ENCODE measurements around the gene TREX2.

TREX2 gene

DNA sequence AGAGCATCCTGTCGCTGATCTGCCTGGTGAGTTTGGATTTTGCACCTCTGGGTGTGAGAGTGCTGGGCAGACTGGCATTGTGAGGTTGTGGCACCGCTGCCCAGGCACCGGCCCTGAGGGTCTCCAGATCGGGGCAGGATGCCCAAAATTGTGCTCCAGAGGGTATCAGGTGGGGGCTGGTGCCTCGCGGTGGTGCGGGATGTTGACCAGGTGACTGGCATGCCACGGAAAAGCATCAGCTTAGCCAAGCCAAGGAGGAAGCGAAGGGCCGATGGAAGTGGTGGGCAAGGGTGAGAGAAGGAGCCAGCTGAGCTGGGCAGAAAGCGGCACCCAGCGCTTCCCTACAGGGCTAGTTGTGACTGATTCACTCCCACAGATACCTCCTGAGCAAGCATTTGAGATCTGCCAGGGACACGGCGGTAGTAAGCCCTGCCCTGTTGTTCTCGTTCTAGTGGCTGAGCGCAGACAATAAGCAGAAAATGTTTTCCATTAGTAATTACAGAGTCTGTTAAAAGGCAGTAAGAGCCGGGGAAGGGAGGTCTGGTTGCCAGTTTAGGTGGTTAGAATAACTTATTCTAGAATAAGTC lies 33.8 kb downstream of the TREX2 start:
- Histone ChIP-seq H3K4me3 (ENCODE audit: low read length) (no peak overlapping the region), H3K27me3 (replicated peaks; ENCODE audit: control insufficient read depth, insufficient read depth, low read length) (peaks cover 45% of the 10 kb centered on the region)

DNA sequence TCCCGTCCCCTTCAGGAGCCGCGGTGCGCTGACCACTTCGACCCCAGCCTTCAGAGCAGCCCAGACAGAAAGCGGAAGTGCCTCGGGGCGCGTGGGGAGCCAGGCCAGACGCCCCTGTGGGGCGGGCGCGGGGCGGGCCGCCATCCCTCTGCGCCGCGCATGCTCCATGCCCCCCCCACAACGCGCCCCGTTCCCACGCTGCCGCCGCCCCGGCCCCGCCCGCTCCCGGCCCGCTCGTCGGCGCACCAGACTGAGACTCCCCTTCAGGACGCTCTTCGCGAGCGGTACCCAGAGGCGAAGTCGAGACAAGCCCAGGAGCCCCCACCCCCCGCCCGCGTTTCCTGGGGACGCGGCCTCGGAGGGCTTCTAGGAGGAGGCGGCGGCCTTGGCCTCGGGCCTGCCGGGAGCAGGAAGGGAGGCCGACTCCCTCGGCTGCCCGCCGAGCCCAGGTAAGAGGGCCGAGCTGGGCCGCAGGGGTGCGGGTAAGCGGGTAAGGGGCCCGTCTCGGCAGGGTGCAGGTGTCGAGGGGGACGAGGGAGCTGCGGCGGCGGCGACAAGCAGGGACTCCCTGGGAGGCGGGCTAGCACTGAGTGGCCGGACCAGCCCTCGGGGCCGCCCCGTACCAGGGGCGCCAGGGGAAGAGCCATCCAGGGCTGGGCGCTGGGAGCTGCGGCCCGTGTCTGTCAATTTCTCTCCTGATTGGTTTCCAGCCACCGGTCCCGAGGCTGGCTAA lies 34.4 kb downstream of the TREX2 start, which contains the start of gene ZFP92:
Gene ZFP92 (plus strand): TSS at position 218 of the 733 bp plus-strand sequence. CDS start 6,851 bp downstream, outside the sequence.
- Histone ChIP-seq H3K9me3 (ENCODE audit: control insufficient read depth, low read length) (no peaks in the 10 kb centered on the region), H3K36me3 (ENCODE audit: control insufficient read depth, insufficient read depth, low read length, severe bottlenecking) (no peaks in the 10 kb centered on the region), H3K4me1 (ENCODE audit: control insufficient read depth, insufficient read depth, low read length) (peaks cover 8% of the 10 kb centered on the region), H3K4me3 (ENCODE audit: low read length) (peak within 1 kb of the TSS; percentile 37), H3K9ac (ENCODE audit: low read length) (no peak within 1 kb of the TSS), H3K27me3 (replicated peaks; ENCODE audit: control insufficient read depth, insufficient read depth, low read length) (peaks cover 45% of the 10 kb centered on the region)
- DNase-seq (ENCODE audit: low read depth): peak; percentile 56

More for the DNA sequence above, 33.8 kb downstream of the TREX2 start:
- no peaks in the 10 kb centered on the region for H3K36me3 ChIP-seq (ENCODE audit: control insufficient read depth, insufficient read depth, low read length, severe bottlenecking)
- H3K9ac ChIP-seq (ENCODE audit: low read length): no peak overlapping the region
- no peak for DNase-seq (ENCODE audit: low read depth)
- H3K9me3 ChIP-seq (ENCODE audit: control insufficient read depth, low read length): no peaks in the 10 kb centered on the region
- peaks cover 8% of the 10 kb centered on the region for H3K4me1 ChIP-seq (ENCODE audit: control insufficient read depth, insufficient read depth, low read length)

DNA sequence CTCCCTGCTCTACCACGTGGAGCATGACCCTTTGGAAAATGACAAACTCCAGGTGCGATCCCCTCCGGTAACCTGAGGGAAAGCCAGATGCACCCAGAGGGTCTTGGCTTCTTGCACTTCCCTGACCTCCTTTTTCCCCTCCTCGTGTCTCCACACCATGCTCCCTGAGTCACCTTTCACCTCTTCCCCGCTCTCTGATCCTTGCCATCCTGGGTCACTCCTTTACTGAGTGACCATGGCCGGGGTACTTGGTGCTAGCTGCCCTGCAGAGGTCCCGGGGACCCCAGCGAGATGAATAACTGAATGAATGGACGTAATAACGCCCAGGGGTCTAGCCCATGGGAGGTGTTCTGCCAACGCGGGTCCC lies 35.0 kb downstream of the TREX2 start:
- no peaks in the 10 kb centered on the region for H3K36me3 ChIP-seq (ENCODE audit: control insufficient read depth, insufficient read depth, low read length, severe bottlenecking)
- H3K27me3 ChIP-seq (replicated peaks; ENCODE audit: control insufficient read depth, insufficient read depth, low read length): peaks cover 45% of the 10 kb centered on the region
- no peaks in the 10 kb centered on the region for H3K9me3 ChIP-seq (ENCODE audit: control insufficient read depth, low read length)
- H3K4me1 ChIP-seq (ENCODE audit: control insufficient read depth, insufficient read depth, low read length): peaks cover 8% of the 10 kb centered on the region
- no peak for DNase-seq (ENCODE audit: low read depth)
- no peak overlapping the region for H3K9ac ChIP-seq (ENCODE audit: low read length)
- H3K4me3 ChIP-seq (ENCODE audit: low read length): no peak overlapping the region

DNA sequence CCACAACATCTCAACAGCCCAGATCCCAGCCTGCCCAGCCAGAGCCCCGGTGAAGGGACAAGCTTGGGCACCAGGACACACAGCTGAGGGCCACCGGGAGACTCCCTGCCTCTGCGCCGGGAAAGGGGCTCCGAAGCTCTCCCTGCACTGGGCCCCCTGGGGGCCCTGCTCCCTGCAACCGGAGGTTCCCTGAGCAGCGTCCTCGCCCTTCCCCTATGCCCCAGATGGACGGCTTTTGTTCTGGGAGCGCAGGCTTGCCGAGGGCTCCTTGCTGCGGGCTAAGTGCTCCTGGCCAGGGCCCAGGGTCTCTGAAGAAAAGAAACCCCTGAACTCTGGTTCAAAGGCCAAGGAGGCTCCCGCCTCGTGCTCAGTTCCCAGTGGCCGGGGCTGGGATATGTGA lies 35.5 kb downstream of the TREX2 start:
- H3K4me1 ChIP-seq (ENCODE audit: control insufficient read depth, insufficient read depth, low read length): peaks cover 5% of the 10 kb centered on the region
- DNase-seq (ENCODE audit: low read depth): no peak
- no peaks in the 10 kb centered on the region for H3K36me3 ChIP-seq (ENCODE audit: control insufficient read depth, insufficient read depth, low read length, severe bottlenecking)
- H3K9ac ChIP-seq (ENCODE audit: low read length): no peak overlapping the region
- peaks cover 48% of the 10 kb centered on the region for H3K27me3 ChIP-seq (replicated peaks; ENCODE audit: control insufficient read depth, insufficient read depth, low read length)
- H3K9me3 ChIP-seq (ENCODE audit: control insufficient read depth, low read length): no peaks in the 10 kb centered on the region
- no peak overlapping the region for H3K4me3 ChIP-seq (ENCODE audit: low read length)

DNA sequence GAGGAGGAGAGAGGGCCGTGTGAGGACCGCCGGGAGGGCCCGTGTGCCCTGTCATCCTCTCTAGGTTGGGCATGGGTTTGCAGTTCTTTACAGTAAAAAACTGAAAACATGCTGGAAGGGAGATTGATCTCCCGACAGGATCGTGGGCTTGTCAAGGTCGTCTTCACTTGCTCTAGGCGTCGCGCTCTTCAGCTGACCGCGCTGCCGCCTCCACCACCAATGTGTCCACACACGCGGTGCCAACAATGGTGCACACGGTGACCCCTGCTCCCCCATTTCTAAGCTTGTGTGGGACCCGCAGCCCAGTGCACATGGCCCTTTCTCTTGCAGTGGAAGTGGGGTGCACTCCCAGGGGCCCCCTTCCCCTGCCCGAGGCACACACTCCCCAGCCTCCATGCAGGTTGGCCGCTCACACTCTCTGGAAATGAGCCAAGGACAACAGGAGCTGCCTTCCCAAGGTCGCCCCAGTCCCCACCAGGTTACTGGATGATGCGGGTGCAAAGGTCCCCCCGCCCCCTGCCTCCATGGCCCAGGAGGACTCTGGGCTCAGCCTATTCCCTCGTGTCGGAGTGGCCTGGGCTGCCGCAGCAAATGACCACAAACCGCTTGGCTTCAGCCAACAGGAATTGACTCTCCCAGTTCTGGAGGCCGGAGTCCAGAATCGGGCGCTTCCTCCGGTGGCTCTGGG lies 36.3 kb downstream of the TREX2 start:
- Histone ChIP-seq H3K4me1 (ENCODE audit: control insufficient read depth, insufficient read depth, low read length) (no peaks in the 10 kb centered on the region), H3K9ac (ENCODE audit: low read length) (no peak overlapping the region), H3K27me3 (replicated peaks; ENCODE audit: control insufficient read depth, insufficient read depth, low read length) (peaks cover 56% of the 10 kb centered on the region), H3K4me3 (ENCODE audit: low read length) (no peak overlapping the region), H3K9me3 (ENCODE audit: control insufficient read depth, low read length) (peaks cover 4% of the 10 kb centered on the region), H3K36me3 (ENCODE audit: control insufficient read depth, insufficient read depth, low read length, severe bottlenecking) (no peaks in the 10 kb centered on the region)
- no peak for DNase-seq (ENCODE audit: low read depth)

DNA sequence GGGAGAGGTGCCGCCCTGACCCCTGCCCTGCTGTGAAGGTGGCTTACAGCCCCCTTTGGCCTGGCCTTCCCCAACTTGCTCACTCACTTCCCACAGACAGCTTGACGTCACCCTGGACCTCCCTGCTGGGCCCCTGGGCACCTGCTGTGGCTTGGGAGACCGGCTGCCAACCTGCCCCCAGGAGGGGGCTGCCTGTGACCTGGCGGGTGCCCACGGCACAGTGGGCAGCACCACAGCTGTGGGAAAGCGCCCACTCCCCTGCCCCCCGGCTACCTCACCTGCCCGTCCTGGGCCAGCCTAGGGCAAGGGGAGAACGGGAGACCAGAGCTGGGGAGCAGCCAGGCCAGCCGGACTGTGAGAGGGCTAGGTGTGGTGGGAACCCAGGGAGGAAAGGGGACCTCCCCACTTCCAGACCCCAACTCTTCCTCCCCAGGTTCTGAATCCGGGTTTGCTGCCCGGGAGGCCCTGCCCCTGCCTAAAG lies 36.9 kb downstream of the TREX2 start:
- no peak overlapping the region for H3K9ac ChIP-seq (ENCODE audit: low read length)
- H3K36me3 ChIP-seq (ENCODE audit: control insufficient read depth, insufficient read depth, low read length, severe bottlenecking): no peaks in the 10 kb centered on the region
- H3K27me3 ChIP-seq (replicated peaks; ENCODE audit: control insufficient read depth, insufficient read depth, low read length): peaks cover 59% of the 10 kb centered on the region
- H3K9me3 ChIP-seq (ENCODE audit: control insufficient read depth, low read length): peaks cover 4% of the 10 kb centered on the region
- no peaks in the 10 kb centered on the region for H3K4me1 ChIP-seq (ENCODE audit: control insufficient read depth, insufficient read depth, low read length)
- no peak overlapping the region for H3K4me3 ChIP-seq (ENCODE audit: low read length)
- no peak for DNase-seq (ENCODE audit: low read depth)

DNA sequence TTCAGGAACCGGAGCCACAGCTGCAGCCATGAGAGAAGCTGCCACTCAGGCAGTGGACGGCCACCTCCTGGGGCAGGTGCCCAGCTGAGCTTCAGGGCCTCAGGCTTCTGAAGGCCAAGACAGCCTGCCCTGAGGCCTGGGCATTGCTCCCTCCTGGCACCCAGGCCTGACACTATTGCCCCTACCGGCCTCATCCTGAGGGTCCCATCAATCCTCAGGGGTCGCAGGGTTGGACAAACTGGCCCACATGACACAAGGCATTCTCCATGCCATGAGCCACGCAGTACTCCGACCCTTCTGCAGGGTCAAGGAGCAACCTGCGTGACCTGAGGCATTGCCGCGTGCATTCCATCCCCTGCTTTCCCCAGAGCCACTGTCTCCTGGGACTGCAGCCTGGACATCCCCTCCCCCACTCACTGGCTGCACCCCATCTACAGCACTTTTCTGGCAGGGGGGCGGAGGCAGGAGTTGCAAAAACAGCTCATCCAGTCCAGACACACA lies 37.6 kb downstream of the TREX2 start:
- peaks cover 56% of the 10 kb centered on the region for H3K27me3 ChIP-seq (replicated peaks; ENCODE audit: control insufficient read depth, insufficient read depth, low read length)
- no peak overlapping the region for H3K9ac ChIP-seq (ENCODE audit: low read length)
- no peak overlapping the region for H3K4me3 ChIP-seq (ENCODE audit: low read length)
- H3K9me3 ChIP-seq (ENCODE audit: control insufficient read depth, low read length): peaks cover 4% of the 10 kb centered on the region
- no peaks in the 10 kb centered on the region for H3K4me1 ChIP-seq (ENCODE audit: control insufficient read depth, insufficient read depth, low read length)
- DNase-seq (ENCODE audit: low read depth): no peak
- H3K36me3 ChIP-seq (ENCODE audit: control insufficient read depth, insufficient read depth, low read length, severe bottlenecking): no peaks in the 10 kb centered on the region

DNA sequence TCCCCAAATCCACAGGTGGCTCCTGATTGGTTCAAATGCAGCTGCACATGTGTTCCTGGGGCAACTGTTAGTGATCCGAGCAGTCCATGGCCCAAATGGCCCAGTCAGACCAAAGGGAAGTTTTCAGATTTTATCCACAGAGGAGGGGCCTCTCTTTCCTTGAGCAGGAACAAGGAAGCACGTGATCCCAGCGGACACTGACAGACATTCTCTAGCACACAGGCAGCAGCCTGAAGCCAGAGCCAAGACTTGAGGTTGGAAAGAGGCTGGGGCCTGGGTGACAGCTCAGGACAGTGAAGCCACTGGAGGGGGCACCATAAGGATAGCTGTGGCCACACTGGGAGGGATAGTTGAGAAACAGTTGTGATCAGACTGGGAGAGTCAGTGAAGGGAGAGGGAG lies 38.1 kb downstream of the TREX2 start:
- H3K27me3 ChIP-seq (replicated peaks; ENCODE audit: control insufficient read depth, insufficient read depth, low read length): peaks cover 53% of the 10 kb centered on the region
- no peak overlapping the region for H3K9ac ChIP-seq (ENCODE audit: low read length)
- no peaks in the 10 kb centered on the region for H3K36me3 ChIP-seq (ENCODE audit: control insufficient read depth, insufficient read depth, low read length, severe bottlenecking)
- peaks cover 4% of the 10 kb centered on the region for H3K9me3 ChIP-seq (ENCODE audit: control insufficient read depth, low read length)
- H3K4me1 ChIP-seq (ENCODE audit: control insufficient read depth, insufficient read depth, low read length): no peaks in the 10 kb centered on the region
- no peak for DNase-seq (ENCODE audit: low read depth)
- H3K4me3 ChIP-seq (ENCODE audit: low read length): no peak overlapping the region

DNA sequence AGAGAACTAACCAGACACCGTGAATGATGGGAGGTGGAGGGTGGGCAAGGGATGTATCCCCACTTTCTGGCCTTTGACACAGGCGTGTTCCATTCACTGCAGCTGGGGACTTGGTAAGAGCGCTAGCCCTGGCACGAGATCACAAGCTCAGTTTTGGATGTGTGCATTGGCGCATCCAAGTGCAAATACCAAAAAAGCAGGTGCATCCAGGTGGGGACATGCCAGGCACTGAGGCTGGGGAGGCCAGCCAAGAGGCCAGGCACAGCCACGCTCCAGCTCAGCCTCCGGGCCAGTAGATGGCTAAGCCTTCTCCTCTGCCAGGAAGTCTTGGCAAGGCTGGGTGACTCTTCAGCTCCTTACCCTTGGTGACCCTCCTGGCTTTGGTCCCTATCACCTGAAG lies 39.0 kb downstream of the TREX2 start:
- Histone ChIP-seq H3K4me1 (ENCODE audit: control insufficient read depth, insufficient read depth, low read length) (no peaks in the 10 kb centered on the region), H3K27me3 (replicated peaks; ENCODE audit: control insufficient read depth, insufficient read depth, low read length) (peaks cover 45% of the 10 kb centered on the region), H3K4me3 (ENCODE audit: low read length) (no peak overlapping the region), H3K9ac (ENCODE audit: low read length) (no peak overlapping the region), H3K9me3 (ENCODE audit: control insufficient read depth, low read length) (peaks cover 4% of the 10 kb centered on the region), H3K36me3 (ENCODE audit: control insufficient read depth, insufficient read depth, low read length, severe bottlenecking) (no peaks in the 10 kb centered on the region)
- no peak for DNase-seq (ENCODE audit: low read depth)

DNA sequence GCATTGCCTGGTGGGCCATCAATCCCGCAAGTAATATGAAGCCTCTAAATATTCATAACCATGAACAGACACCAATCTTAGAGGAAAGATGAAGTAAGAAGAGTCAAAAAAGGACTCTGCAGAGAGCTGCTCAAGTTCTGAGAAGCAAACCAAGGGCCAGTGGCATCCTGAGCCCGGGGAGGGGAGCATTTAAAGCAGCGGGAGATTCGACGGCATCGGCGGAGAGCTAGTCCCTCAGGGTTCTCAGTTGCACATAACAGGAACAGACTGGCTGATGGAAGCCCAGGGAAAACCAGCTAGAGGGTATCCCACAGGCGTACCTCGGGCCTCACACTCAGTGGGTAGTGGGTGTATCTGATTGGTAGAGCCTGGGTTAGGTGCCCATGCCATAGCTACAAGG lies 39.8 kb downstream of the TREX2 start:
- Histone ChIP-seq H3K36me3 (ENCODE audit: control insufficient read depth, insufficient read depth, low read length, severe bottlenecking) (no peaks in the 10 kb centered on the region), H3K4me3 (ENCODE audit: low read length) (no peak overlapping the region), H3K9me3 (ENCODE audit: control insufficient read depth, low read length) (peaks cover 4% of the 10 kb centered on the region), H3K4me1 (ENCODE audit: control insufficient read depth, insufficient read depth, low read length) (no peaks in the 10 kb centered on the region), H3K9ac (ENCODE audit: low read length) (no peak overlapping the region), H3K27me3 (replicated peaks; ENCODE audit: control insufficient read depth, insufficient read depth, low read length) (peaks cover 39% of the 10 kb centered on the region)
- no peak for DNase-seq (ENCODE audit: low read depth)

DNA sequence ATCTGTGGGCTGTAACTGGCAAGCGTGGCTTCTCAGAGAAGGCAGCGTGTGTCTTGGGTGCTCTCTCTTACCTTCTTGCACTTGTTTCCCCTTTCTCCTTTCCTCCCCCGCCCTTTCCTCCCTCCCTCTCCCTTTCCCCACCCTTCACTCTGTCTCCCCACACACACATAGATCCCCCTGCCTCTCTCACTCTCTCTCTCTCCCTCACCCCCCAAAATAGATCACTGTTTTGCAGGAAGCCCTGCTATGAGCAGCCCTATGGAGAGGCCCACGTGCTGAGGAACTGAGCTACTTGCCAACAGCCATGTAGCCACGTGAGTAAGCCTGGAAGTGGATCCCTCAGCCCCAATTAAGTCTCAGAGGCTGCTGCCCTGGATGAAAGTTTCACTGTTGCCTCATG lies 40.4 kb downstream of the TREX2 start:
- H3K9ac ChIP-seq (ENCODE audit: low read length): no peak overlapping the region
- H3K36me3 ChIP-seq (ENCODE audit: control insufficient read depth, insufficient read depth, low read length, severe bottlenecking): no peaks in the 10 kb centered on the region
- H3K4me3 ChIP-seq (ENCODE audit: low read length): no peak overlapping the region
- peaks cover 4% of the 10 kb centered on the region for H3K9me3 ChIP-seq (ENCODE audit: control insufficient read depth, low read length)
- H3K4me1 ChIP-seq (ENCODE audit: control insufficient read depth, insufficient read depth, low read length): no peaks in the 10 kb centered on the region
- no peak for DNase-seq (ENCODE audit: low read depth)
- H3K27me3 ChIP-seq (replicated peaks; ENCODE audit: control insufficient read depth, insufficient read depth, low read length): peaks cover 34% of the 10 kb centered on the region

All from adipocyte (in vitro differentiated cells).